Choroid plexus epithelial cell (primary cell): Measurements from ENCODE around the gene CDC14B.

Experiments
- DNase-seq: peaks from one replicate; pipeline ENCODE4 v3.0.0-alpha.2; 2010; ENCODE audit warnings: low read depth
- H3K4me3 ChIP-seq: 2 replicates; pipeline ENCODE4 v1.5.1; 2011; ENCODE audit warnings: low read depth, mild to moderate bottlenecking, control low read depth, low read length, moderate library complexity
- CTCF ChIP-seq: conservative IDR thresholded peaks from 2 replicates; pipeline ENCODE4 v1.5.1; 2011; ENCODE audit warnings: low read depth, mild to moderate bottlenecking, control low read depth, inconsistent platforms, low read length, moderate library complexity

The CDC14B gene

GRCh38 chr9:96607971-96608370, 11.7 kb downstream of the CDC14B start:
- no peak for TF ChIP-seq CTCF
- DNase-seq, result no peak
- H3K4me3 ChIP-seq, result no peak overlapping the region

GRCh38 chr9:96605328-96605727, 14.3 kb downstream of the CDC14B start:
- H3K4me3 ChIP-seq, result no peak overlapping the region
- no peak for DNase-seq
- no peak for TF ChIP-seq CTCF

- no peak for DNase-seq
- no peak overlapping the region for H3K4me3 ChIP-seq
- no peak for TF ChIP-seq CTCF
Observed at GRCh38 chr9:96604004-96604319, 15.7 kb downstream of the CDC14B start.

- no peak overlapping the region for H3K4me3 ChIP-seq
Observed at GRCh38 chr9:96603305-96604003, 16.2 kb downstream of the CDC14B start.

GRCh38 chr9:96599298-96599697, 20.3 kb downstream of the CDC14B start:
- TF ChIP-seq CTCF, result no peak
- no peak overlapping the region for H3K4me3 ChIP-seq
- DNase-seq, result peak; percentile 72

More at GRCh38 chr9:96603305-96604003, 16.2 kb downstream of the CDC14B start:
- TF ChIP-seq CTCF, result no peak
- no peak for DNase-seq

- no peak for DNase-seq
- no peak for TF ChIP-seq CTCF
- H3K4me3 ChIP-seq, result no peak overlapping the region
Observed at GRCh38 chr9:96596601-96597111, 23.0 kb downstream of the CDC14B start.
